ENCODE measurements around the gene ZNF503. TPM values are rescaled to one million over a fixed set of nuclear protein-coding genes. Genes with fewer than 3 reads are reported as not detected.

ZNF503 gene
- total RNA-seq, 1 experiment from 2014 or later: 2.6 TPM

- Histone ChIP-seq H3K4me3 (no peak overlapping the region), H3K27ac (no peak overlapping the region), H3K27me3 (replicated peaks) (0 out of 2 replicates have a peak, but pooled peaks cover 9% of the 10 kb centered on the region), H3K4me1 (replicated peaks) (no peaks in the 10 kb centered on the region), H3K9me3 (replicated peaks) (no peaks in the 10 kb centered on the region), H3K36me3 (no peaks in the 10 kb centered on the region)
- no peak for DNase-seq (ENCODE audit: low read depth in 1 of 2, low spot score in 2 of 2)
These were observed 36.7 kb upstream of the ZNF503 start for GRCh38 chr10:75438275-75438674.

- H3K9me3 ChIP-seq (replicated peaks): no peaks in the 10 kb centered on the region
- no peaks in the 10 kb centered on the region for H3K36me3 ChIP-seq
- DNase-seq (ENCODE audit: low read depth in 1 of 2, low spot score in 2 of 2): no peak
- H3K4me3 ChIP-seq: no peak overlapping the region
- peaks cover 11% of the 10 kb centered on the region; the same call in 1 of the 2 replicates for H3K27me3 ChIP-seq (replicated peaks)
- H3K4me1 ChIP-seq (replicated peaks): no peaks in the 10 kb centered on the region
- H3K27ac ChIP-seq: no peak overlapping the region
These were observed 36.1 kb upstream of the ZNF503 start for GRCh38 chr10:75437693-75438092.

DNA sequence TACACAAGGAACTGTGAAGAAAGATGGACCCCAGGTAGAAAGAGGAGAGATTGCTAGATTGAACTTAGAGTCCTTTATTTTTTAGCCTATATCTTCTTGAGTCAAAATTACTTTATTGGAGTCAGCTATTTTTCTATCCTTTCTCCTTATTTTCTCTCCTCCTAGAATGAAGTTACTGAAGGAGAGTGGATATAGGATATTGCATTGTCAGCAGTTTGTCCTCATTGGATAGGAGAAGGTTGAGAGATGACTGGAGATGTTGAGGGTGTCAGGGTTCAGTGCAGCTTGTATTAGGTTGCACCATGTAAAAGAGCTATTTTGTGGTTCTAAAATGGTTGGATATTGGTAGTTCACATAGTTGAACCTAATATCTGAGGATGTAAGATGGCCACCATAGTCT is 35.3 kb upstream of the ZNF503 start:
- DNase-seq (ENCODE audit: low read depth in 1 of 2, low spot score in 2 of 2): no peak
- peaks cover 16% of the 10 kb centered on the region for H3K27me3 ChIP-seq (replicated peaks)
- no peak overlapping the region for H3K27ac ChIP-seq
- no peaks in the 10 kb centered on the region for H3K9me3 ChIP-seq (replicated peaks)
- no peaks in the 10 kb centered on the region for H3K4me1 ChIP-seq (replicated peaks)
- no peak overlapping the region for H3K4me3 ChIP-seq
- no peaks in the 10 kb centered on the region for H3K36me3 ChIP-seq

GRCh38 chr10:75435291-75435690 is 33.7 kb upstream of the ZNF503 start:
- Histone ChIP-seq H3K4me1 (replicated peaks) (no peaks in the 10 kb centered on the region; the same call in 1 of the 2 replicates), H3K27ac (no peak overlapping the region), H3K36me3 (no peaks in the 10 kb centered on the region), H3K27me3 (replicated peaks) (peaks cover 21% of the 10 kb centered on the region), H3K9me3 (replicated peaks) (no peaks in the 10 kb centered on the region), H3K4me3 (no peak overlapping the region)
- no peak for DNase-seq (ENCODE audit: low read depth in 1 of 2, low spot score in 2 of 2)

DNA sequence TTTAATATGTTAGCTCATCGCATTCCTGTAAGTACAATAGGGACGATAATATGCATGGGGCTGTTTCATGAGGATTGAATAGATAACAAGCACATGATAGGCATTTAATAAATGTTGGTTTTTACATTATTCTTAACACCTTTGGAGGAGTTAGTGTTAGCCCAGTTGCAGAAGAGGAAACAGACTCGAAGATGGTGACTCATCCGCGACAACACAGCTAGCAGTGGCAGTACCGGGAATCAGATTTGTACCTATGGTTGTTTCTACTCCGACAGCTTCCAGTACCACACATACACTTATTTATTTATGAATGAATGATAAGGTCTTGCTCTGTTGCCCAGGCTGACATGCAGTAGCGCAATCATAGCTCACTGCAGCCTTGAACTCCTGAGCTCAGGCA is 32.7 kb upstream of the ZNF503 start:
- H3K36me3 ChIP-seq: no peaks in the 10 kb centered on the region
- H3K27me3 ChIP-seq (replicated peaks): peaks cover 21% of the 10 kb centered on the region
- no peaks in the 10 kb centered on the region for H3K9me3 ChIP-seq (replicated peaks)
- no peak overlapping the region for H3K27ac ChIP-seq
- H3K4me3 ChIP-seq: no peak overlapping the region
- H3K4me1 ChIP-seq (replicated peaks): peaks cover 4% of the 10 kb centered on the region; the same call in 1 of the 2 replicates
- no peak for DNase-seq (ENCODE audit: low read depth in 1 of 2, low spot score in 2 of 2)

- Histone ChIP-seq H3K4me3 (no peak overlapping the region), H3K9me3 (replicated peaks) (no peaks in the 10 kb centered on the region), H3K27ac (no peak overlapping the region), H3K4me1 (replicated peaks) (peaks cover 4% of the 10 kb centered on the region; the same call in 1 of the 2 replicates), H3K36me3 (no peaks in the 10 kb centered on the region), H3K27me3 (replicated peaks) (peaks cover 21% of the 10 kb centered on the region)
- no peak for DNase-seq (ENCODE audit: low read depth in 1 of 2, low spot score in 2 of 2)
These were observed 31.7 kb upstream of the ZNF503 start for GRCh38 chr10:75433216-75433615.

DNA sequence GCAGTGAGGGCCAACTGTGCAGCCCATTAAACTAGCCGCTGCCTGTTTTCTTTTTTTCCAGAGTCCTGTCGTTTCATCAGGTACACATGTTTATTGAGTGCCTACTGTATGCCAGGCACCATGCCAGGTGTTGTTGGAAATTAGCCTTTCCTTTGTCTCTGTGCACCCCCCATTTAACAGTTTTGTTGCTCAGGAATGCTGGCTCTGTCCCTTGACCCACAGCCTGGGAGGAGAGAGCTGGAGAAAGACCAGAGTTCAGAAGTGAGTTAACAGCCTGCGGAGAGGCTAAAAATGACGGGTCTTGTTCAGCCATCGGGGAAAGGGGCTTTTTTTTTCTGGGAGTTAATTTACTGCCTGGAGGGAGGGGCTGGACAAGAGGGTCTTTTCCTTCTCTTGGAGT is 31.2 kb upstream of the ZNF503 start:
- H3K4me3 ChIP-seq: no peak overlapping the region
- H3K9me3 ChIP-seq (replicated peaks): no peaks in the 10 kb centered on the region
- no peaks in the 10 kb centered on the region for H3K36me3 ChIP-seq
- peaks cover 21% of the 10 kb centered on the region for H3K27me3 ChIP-seq (replicated peaks)
- no peak overlapping the region for H3K27ac ChIP-seq
- H3K4me1 ChIP-seq (replicated peaks): peaks cover 4% of the 10 kb centered on the region; the same call in 1 of the 2 replicates
- no peak for DNase-seq (ENCODE audit: low read depth in 1 of 2, low spot score in 2 of 2)

DNA sequence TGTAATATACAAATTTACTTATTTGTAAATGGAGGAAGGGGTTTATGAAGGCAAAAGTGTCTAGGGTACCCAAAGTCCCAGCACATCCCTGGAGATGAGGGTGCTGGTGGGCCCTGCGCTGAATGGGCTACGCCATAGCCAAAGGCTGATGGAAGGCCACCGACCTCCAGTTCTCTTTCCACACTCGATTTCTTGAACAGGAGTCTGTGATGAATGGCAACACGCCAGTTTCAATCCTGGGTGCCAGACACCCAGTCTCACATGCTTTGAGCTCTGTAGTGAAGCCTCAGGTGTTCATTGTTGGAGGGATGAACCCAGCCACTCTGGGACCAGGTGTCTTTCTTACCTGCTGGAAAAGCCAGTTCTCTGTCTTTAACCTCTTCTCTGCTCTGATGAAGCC is 30.6 kb upstream of the ZNF503 start:
- Histone ChIP-seq H3K4me1 (replicated peaks) (peaks cover 4% of the 10 kb centered on the region; the same call in 1 of the 2 replicates), H3K27ac (no peak overlapping the region), H3K9me3 (replicated peaks) (no peaks in the 10 kb centered on the region), H3K4me3 (no peak overlapping the region), H3K27me3 (replicated peaks) (peaks cover 21% of the 10 kb centered on the region), H3K36me3 (no peaks in the 10 kb centered on the region)
- DNase-seq (ENCODE audit: low read depth in 1 of 2, low spot score in 2 of 2): no peak

DNA sequence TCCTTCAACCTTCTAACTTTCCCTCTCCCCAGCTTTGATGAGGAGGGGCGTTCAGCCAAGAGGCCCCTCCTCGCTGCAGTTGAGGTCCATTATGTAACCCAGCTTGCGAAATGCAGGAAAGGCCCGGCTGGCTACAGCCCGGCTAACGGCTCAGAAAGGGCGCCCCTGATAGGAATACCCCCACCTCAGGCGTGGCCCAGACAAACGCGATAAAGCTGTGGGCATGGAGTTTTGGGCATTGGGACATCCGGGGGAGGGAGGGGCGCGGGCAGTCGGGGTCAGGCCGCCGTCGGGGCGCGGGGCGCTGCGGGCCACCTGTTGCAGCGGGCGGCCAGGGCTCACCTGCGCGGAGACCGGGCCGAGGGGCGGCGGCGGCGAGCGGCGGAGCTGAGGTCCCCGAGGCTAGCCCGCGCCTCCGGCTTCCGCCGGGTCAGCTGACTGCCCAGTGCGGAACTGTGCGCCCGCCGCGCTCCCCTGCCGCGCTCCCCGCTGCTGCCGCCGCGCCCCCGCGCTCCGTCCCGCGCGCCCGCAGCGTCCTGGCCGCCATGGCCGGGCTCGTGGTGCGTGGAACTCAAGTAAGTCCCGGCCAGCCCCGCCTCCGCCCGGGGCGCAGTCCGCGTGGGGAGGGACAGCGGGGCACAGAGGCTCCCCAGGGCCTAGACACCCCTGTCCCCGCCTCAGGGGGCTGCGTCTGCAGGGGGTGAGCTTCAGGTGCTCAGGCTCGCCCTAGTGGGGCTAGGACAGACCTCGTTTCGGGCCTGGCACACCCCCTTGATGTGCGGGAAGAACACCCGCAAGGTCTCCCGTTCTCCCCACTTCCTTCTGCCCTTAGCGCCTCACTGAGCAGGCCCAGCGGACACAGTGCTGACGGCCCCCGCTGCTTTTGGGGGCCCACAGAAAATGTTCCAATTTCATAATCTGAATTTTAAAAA is 29.9 kb upstream of the ZNF503 start, which contains the start of gene LRMDA:
LRMDA (plus strand) TSS at position 445 of the 932 bp plus-strand sequence.
- Histone ChIP-seq H3K36me3 (no peaks in the 10 kb centered on the region), H3K27me3 (replicated peaks) (peaks cover 21% of the 10 kb centered on the region), H3K27ac (no peak within 1 kb of the TSS), H3K4me1 (replicated peaks) (peaks cover 4% of the 10 kb centered on the region; the same call in 1 of the 2 replicates), H3K4me3 (peak within 1 kb of the TSS; percentile 12; the same call in 1 of the 2 replicates), H3K9me3 (replicated peaks) (no peaks in the 10 kb centered on the region)
- no peak for DNase-seq (ENCODE audit: low read depth in 1 of 2, low spot score in 2 of 2)

DNA sequence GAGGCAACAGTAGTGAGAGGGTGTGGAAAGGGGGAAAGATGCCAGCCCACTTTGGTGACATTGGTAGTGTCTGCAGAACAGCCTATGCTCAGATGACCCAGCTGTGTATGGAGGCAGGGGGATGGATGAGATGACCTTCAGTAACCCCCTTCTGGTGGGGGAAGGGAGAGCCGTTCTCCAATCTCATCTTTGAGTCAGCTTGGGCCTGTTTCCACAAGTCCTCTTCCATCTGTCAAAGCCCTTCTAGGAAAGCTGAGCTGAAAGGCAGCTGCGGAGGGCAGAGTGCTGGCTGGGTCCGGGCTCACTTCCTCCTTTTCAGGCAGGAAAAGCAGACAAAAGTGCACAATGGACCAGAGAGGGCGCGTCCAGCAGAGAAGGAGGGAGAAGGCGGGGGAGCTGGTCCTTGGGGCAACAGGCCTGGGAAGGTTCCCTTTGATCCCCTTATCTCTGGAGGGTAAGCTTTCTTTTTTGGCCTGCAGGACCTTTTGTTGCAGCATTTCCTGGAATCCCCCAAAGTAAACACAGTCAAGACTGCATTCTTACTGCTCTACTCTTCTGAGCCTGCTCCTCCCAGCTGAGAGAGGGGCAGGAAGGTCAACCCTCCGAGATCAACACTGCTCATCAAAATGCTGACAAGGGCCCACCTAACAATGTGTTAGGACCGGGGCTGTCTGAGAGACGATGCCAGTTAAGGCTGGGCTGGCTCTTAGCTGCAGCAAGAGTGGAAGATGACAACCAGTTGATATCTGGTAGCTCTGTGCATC is 28.6 kb upstream of the ZNF503 start:
- Histone ChIP-seq H3K27ac (no peak overlapping the region), H3K36me3 (no peaks in the 10 kb centered on the region), H3K9me3 (replicated peaks) (no peaks in the 10 kb centered on the region), H3K4me1 (replicated peaks) (peaks cover 4% of the 10 kb centered on the region; the same call in 1 of the 2 replicates), H3K27me3 (replicated peaks) (peaks cover 21% of the 10 kb centered on the region), H3K4me3 (no peak overlapping the region)
- no peak for DNase-seq (ENCODE audit: low read depth in 1 of 2, low spot score in 2 of 2)

DNA sequence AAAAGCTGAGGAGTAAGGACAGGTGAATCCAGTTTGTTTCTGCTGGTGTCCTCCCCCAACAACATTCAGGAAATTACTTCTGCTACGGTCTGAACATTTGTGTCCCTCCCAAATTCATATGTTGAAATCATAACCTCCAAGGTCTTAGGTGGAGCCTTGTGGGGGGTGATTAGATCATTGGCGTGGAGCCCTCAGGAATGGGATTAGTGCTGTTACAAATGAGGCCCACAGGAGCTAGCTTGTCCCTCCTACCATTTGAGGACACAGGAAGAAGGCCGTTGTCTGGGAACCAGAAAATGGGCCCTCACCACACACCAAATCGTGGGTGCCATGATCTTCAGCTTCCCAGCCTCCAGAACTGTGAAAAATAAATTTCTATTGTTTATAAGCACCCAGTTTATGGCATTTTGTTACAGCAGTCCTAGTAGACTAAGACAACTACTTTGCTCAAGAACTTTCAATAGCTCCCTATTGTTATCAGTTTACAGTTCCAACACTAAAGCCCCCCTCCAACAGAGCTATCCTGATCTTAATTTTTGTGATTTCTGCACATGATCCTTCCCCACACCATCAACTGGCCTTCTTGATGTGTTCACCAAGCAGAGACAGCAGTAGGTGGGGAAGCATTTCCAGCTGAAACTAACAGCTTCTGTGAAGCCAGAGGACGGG is 27.7 kb upstream of the ZNF503 start:
- H3K27ac ChIP-seq: no peak overlapping the region
- no peak for DNase-seq (ENCODE audit: low read depth in 1 of 2, low spot score in 2 of 2)

GRCh38 chr10:75428434-75429158 is 27.0 kb upstream of the ZNF503 start:
- Histone ChIP-seq H3K27ac (no peak overlapping the region), H3K9me3 (replicated peaks) (no peaks in the 10 kb centered on the region), H3K36me3 (no peaks in the 10 kb centered on the region), H3K4me3 (no peak overlapping the region), H3K4me1 (replicated peaks) (peaks cover 4% of the 10 kb centered on the region; the same call in 1 of the 2 replicates), H3K27me3 (replicated peaks) (peaks cover 12% of the 10 kb centered on the region)
- DNase-seq (ENCODE audit: low read depth in 1 of 2, low spot score in 2 of 2): no peak

More for the DNA sequence above, 27.7 kb upstream of the ZNF503 start:
- Histone ChIP-seq H3K4me3 (no peak overlapping the region), H3K36me3 (no peaks in the 10 kb centered on the region), H3K27me3 (replicated peaks) (peaks cover 16% of the 10 kb centered on the region), H3K4me1 (replicated peaks) (peaks cover 4% of the 10 kb centered on the region; the same call in 1 of the 2 replicates), H3K9me3 (replicated peaks) (no peaks in the 10 kb centered on the region)

- H3K27ac ChIP-seq: no peak overlapping the region
- H3K4me1 ChIP-seq (replicated peaks): peaks cover 4% of the 10 kb centered on the region; the same call in 1 of the 2 replicates
- H3K4me3 ChIP-seq: no peak overlapping the region
- H3K27me3 ChIP-seq (replicated peaks): peaks cover 12% of the 10 kb centered on the region
- H3K9me3 ChIP-seq (replicated peaks): no peaks in the 10 kb centered on the region
- no peaks in the 10 kb centered on the region for H3K36me3 ChIP-seq
- DNase-seq (ENCODE audit: low read depth in 1 of 2, low spot score in 2 of 2): no peak
These were observed 26.4 kb upstream of the ZNF503 start for GRCh38 chr10:75427951-75428350.

All from SJSA1 (cell line).